HG03135 (cell line): ENCODE data around the gene OR4D2.

ENCODE experiments used
- ATAC-seq: cut with Tn5 transposase; IDR thresholded peaks from one replicate; pipeline ENCODE4 v1.9.1; 2021; ENCODE audit warnings: mild to moderate bottlenecking, moderate library complexity; ENCODE audit not compliant: unreplicated experiment

The OR4D2 gene

DNA sequence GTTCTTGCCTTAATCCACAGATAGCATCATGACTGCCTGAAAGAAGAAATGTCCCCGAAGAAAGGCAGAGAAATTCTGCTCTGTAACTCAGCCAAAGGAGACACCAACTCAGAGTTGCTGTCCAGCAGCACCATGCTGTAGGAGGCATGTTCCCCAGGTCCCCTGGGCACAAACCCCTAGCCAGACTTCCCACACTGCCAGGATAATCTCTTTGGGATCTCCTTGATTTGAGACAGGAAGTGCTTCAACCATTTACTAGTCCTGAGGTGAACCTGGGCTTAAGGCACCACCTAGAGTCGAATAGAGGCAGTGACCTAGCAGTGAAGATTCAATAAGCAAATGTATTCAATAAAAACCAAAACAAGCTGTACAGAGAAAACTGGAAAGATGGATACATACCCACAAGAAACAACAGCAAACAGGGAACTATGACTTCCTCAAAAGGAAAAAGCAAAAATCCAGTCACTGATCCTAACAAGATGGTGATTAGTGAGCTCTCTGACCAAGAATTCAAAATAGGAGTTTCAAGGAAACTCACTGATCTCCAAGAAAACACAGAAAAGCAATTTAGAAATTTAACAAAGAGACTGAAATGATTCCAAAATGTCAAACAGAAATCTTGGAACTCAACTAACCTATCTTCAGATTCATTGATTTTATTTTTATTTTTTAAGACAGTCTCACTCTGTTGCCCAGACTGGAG, 5.7 kb downstream of the OR4D2 start:
- no peak for ATAC-seq

GRCh38 chr17:58174871-58175270, 8.1 kb downstream of the OR4D2 start:
- ATAC-seq: no peak

- no peak for ATAC-seq
Observed at GRCh38 chr17:58176200-58176599, 9.4 kb downstream of the OR4D2 start.

DNA sequence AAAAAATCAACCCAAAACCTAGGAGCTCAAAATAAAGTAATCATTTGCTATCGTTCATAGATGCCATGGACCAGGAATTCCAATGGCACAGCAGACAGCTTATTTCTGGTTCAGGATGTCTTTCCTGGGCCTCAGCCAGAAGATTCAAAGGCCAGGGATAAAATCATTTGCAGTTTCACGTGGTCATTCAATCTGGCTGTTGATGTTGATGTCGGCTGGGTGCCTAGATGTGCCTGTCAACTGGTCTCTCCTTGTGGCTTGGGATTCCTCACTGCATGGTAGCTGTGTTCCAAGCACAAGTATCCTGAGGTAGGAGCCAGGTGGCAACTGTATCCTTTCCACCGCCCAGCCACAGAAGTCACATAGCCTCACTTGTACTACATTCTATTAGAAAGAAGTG, 15.0 kb downstream of the OR4D2 start:
- no peak for ATAC-seq

DNA sequence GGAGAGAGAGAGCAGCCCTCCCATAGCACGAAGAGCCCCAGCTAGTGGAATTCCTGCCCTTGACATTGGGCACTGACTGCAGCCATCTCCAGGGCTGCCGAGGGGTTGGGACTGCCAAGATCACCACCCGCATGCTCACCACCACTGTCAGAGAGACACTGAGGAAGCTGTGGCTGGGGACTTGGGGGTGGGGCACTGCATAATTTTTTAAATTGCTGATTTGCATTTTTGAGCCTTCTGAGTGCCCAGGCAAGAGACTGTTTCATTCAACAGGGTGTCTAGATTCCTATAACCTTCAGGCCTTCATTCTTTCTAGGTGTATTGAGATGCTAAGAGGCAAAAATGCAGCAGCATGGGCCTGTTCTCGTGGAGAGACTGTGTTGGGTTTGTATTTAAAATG, 16.7 kb downstream of the OR4D2 start:
- no peak for ATAC-seq

GRCh38 chr17:58184308-58184985, 17.7 kb downstream of the OR4D2 start:
- no peak for ATAC-seq

DNA sequence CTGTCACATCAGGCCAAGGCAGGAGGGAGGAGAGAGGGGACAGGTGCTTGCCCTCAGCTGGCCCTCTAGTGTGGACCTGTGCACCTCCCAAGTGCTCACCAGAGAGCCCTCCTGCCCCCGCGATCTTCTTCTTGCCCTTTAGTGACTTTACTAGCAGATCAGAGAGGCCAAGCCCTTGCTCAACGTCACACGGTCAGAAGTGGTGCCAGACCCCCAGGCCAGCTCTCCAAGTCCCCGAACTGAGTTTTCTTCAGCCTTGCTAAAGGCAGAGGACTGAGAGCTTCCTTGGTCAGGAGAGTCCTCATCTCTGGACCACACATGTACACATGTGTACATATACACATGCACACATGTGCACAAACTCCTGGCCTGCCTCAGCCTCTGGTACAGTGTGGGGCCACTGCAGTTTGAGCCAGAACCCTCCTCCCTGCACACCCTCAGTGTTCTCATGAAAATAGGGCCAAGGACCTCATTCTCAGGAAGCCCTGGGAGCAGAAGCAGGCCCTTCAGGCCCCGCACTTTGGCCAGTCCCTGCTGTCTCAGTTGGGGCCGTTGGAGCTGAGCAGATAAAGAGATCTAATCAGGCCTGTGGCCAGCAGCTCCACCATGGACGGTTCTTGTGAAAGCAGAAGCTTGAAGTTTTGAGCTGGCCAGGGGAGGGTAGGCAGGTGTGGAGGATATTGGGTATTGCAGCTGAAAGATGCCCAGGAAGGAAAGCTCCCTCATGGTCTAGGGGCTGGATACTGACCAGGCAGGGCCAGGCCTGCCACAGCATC, 18.4 kb downstream of the OR4D2 start:
- ATAC-seq: no peak

DNA sequence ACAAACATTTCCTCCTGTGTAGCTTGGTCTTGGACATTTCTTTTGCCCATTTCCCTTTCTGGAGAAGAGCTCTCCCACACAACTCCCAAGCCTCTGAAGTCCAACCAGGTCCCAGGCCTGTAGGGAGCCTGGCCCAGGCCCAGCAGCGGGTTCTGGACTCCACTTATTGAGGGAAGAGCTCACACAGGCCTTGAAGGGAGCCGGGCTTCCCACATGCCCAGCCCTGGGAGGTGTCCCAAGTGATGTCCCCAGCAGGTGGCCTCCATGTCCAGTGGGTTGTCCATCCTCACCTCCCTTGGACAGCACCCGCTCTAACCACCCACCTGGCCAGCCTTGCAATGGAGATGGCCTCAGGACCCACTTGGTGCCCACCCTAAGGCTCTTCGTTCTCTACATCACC, 19.8 kb downstream of the OR4D2 start:
- no peak for ATAC-seq

DNA sequence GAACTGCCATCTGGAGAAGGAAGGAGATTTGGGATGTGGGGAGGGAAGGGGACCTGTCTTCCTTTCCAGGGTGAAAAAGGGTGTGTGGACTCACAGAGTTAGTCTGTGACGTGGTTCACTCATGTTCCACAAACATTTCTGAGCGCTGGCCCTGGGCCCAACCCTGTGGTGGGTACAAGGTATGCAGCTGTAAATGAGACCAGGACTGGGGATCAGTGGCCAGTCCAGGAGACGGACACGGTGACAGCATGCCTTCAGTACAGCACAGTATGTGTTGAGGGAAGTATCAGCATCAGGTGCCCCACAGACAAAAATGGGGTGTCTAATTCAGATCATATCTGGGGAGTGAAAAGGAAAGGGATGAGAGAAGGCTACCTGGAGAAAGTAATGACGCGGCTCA, 20.3 kb downstream of the OR4D2 start:
- no peak for ATAC-seq

GRCh38 chr17:58187675-58188074, 20.9 kb downstream of the OR4D2 start:
- ATAC-seq: no peak

DNA sequence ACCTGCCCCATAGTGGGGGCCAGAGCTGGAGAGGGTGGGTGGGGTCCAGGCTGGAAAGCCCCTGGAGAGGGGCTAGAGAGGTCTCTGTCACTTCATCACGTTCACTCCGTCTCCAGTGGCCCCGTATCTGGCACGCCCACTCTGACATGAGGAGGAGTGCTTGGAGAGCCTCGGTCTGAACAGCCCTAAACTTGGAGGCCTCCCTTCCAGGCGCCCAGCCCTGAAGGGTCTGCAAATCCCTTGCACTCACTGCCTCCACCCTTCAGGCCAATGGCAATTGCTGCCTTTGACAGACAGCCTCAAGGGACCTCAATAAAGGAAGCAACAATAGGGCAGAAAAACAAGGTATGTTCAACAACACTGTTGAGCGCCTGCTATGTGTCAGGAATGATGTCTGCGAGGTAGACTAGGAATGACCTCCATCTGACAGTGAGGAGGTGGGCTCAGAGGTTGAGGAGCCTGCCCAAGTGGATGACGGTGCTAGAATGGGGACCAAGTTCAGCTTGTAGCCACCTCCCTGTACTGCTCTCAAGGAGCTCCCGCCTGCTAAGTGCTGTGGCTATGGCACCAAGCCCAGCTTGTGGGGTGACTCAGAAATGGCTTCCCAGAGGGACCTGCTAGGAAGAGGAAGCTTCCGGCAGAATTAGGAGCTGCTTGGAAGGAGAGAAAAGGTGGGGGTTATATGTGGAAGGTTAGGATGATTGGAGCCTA, 22.8 kb downstream of the OR4D2 start:
- ATAC-seq: no peak

DNA sequence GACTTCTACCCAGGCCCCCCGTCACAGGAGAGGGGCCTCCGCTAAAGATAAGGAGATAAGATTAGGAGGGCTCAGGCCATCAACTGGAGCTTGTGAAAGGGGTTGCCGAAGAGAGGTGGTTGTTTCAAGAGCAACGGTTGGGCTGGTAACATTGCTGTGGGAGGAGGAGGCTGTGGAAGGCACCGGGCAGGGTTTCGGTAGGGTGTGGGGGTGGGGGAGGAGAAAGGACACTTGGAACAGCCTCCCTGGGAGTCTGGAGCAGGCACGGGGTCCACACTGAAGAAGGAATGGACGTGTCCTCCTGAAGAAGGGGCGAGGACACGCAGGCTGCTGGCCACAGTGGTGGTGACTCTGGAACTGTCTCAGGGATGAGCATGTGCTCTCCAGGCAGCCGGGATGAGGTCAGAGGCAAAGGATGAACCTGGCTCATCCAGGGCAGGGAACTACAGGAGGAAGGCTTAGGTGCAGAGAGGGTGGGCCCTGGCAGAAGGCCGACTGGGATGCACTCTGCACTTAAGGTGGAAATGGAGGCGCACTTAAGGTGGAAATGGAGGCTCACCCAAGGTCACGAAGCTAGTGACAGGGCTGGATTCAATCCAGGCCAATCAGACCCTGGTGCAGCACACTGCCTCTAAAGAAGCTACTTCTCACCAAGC, 24.6 kb downstream of the OR4D2 start:
- ATAC-seq: no peak

DNA sequence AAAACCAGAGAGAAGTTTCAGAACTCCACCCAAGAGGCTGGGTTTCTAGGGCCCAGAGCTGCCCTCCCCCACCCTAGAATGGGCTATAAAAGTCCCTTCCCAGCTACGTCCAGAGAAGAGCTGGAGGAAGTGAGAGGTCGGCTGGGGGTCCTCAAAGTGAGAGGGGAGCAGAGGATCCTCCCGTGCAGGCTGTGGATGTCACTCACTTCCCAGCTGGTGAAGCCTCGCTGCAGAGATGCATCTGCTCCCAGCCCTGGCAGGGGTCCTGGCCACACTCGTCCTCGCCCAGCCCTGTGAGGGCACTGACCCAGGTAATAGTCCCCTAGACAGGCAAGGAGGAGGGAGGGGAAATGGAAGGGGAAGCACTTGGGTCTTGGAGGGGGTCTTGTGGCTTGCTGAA, 25.8 kb downstream of the OR4D2 start, which contains the start of gene EPX:
EPX (plus strand) TSS at position 115 of the 400 bp plus-strand sequence; CDS start at position 236, 121 bp downstream.
- ATAC-seq: no peak

- no peak for ATAC-seq
Observed at GRCh38 chr17:58193641-58194255, 27.0 kb downstream of the OR4D2 start.

DNA sequence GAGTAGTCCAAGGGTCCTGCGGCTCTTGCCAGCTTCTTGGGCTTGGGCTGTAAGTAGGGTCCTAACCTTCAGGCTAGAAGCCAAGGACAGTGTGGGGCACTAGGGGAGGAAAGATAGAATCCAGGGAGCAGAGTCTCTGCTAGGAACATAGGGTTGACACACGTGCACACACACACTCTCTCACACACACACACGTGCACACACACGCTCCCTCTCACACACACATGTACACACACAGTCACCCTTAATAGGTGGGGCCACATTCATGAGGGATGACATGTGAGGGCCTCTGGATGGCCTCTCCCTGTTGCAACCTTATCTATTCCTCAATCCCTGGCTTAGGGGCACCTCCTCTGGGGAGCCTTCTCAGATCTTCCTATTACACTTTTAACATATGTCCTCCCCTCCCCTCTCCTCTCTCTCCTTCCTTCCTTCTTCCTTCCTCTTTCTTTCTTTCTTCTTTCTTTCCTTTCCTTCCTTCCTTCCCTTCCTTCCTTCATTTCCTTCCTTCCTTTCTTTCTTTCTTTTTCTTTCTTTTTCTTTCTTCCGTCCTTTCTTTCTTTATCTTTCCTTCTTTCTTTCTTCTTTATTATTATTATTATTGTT, 28.8 kb downstream of the OR4D2 start:
- no peak for ATAC-seq

GRCh38 chr17:58196610-58197009, 29.8 kb downstream of the OR4D2 start:
- no peak for ATAC-seq

DNA sequence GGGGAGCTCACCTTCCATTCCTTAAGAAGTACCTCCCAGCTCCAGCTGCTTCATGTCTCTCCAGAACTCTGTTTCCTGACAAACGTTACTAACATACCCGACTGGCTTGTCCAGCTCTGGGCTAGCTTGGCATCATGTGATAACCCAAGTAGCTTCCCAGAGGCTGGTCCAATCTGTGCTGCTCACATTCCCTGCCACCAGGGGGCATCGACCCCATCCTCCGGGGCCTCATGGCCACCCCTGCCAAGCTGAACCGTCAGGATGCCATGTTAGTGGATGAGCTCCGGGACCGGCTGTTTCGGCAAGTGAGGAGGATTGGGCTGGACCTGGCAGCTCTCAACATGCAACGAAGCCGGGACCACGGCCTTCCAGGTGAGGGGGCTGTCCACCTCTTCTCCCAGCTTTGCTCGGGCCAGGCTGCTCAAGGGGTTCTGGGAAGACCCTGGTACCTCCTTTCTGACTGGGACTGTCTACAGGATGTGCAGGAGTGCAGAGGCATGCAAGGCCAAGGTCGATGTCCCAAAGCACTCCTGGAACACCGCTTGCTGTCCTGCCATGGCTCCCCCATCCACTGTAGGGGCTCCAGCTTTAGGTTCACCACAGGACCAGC, 33.3 kb downstream of the OR4D2 start:
- no peak for ATAC-seq

DNA sequence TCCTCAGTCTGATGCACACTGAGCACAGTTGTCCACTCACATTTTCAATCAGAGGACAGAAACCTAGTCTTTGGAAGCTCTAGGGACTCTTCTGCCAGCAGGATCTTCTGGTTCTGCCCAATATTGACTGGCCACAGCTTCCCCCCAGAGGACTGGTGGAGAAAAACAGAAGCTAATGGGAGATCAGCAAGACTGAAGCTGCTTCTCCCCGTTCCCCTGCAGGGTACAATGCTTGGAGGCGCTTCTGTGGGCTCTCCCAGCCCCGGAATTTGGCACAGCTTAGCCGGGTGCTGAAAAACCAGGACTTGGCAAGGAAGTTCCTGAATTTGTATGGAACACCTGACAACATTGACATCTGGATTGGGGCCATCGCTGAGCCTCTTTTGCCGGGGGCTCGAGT, 36.1 kb downstream of the OR4D2 start:
- ATAC-seq: no peak

- ATAC-seq: no peak
Observed at GRCh38 chr17:58204796-58205195, 38.0 kb downstream of the OR4D2 start.
